ENCODE data around the gene C16orf78. TPM values are rescaled to one million over a fixed set of nuclear protein-coding genes. Genes with fewer than 3 reads are reported as not detected.

The C16orf78 gene
- polyA plus RNA-seq, 1 donor (not counting 4 experiments of a cell fraction or from before 2014, with no cell fraction given): not detected

- no peak overlapping the region for H3K4me2 ChIP-seq (ENCODE audit: control insufficient read depth, extremely low read depth, insufficient read depth, low read depth, low read length)
- no peaks in the 10 kb centered on the region for H3K9me3 ChIP-seq (ENCODE audit: control insufficient read depth, low read depth, low read length)
- no peak overlapping the region for H3K27ac ChIP-seq (ENCODE audit: control insufficient read depth, insufficient read depth, low read length)
- no peaks in the 10 kb centered on the region for H4K20me1 ChIP-seq (ENCODE audit: control insufficient read depth, extremely low read depth, insufficient read depth, low read length)
- H3K9me1 ChIP-seq (ENCODE audit: control insufficient read depth, extremely low read depth, insufficient read depth, low read length): no peaks in the 10 kb centered on the region
- H3K36me3 ChIP-seq (ENCODE audit: control insufficient read depth in 2 of 2, extremely low read depth in 1 of 2, insufficient read depth in 2 of 2, low read length in 2 of 2): no peaks in the 10 kb centered on the region
- H3K27me3 ChIP-seq (ENCODE audit: control insufficient read depth, extremely low read depth, insufficient read depth, low read length): no peaks in the 10 kb centered on the region
- no peak overlapping the region for H2AFZ ChIP-seq (ENCODE audit: control insufficient read depth, low read length)
- DNase-seq (ENCODE audit: low read depth, low spot score): no peak
- no peaks in the 10 kb centered on the region for H3K4me1 ChIP-seq (ENCODE audit: control insufficient read depth, extremely low read depth, insufficient read depth, low read length)
- no peak overlapping the region for H3K4me3 ChIP-seq (ENCODE audit: control insufficient read depth in 2 of 3, extremely low read depth in 1 of 3, insufficient read depth in 2 of 3, low read depth in 1 of 3, low read length in 3 of 3)
- no peaks in the 10 kb centered on the region for H3K79me2 ChIP-seq (ENCODE audit: control insufficient read depth, insufficient read depth, low read length)
- no peak for FAIRE-seq
- TF ChIP-seq CTCF (optimal IDR thresholded peaks at IDR 0.05 in 1 of 3, IDR thresholded peaks at IDR 0.05 in 1 of 3, conservative IDR thresholded peaks at IDR 0.05 in 1 of 3; ENCODE audit: extremely low read depth in 1 of 3, insufficient read depth in 2 of 3, low read length in 3 of 3): no peak
- no peak for TF ChIP-seq EZH2 (IDR thresholded peaks at IDR 0.05; ENCODE audit: low read length)
- dilution Hi-C loops (cut with MboI; ENCODE audit: extremely low pct_ligation_motif_present, low sequenced_read_pairs): no loop called here
- H3K9ac ChIP-seq (ENCODE audit: control insufficient read depth, extremely low read depth, insufficient read depth, low read length): no peak overlapping the region
Measured at GRCh38 chr16:49355933-49356665, 17.5 kb upstream of the C16orf78 start.

GRCh38 chr16:49356728-49357488 lies 16.7 kb upstream of the C16orf78 start:
- Histone ChIP-seq H3K79me2 (ENCODE audit: control insufficient read depth, insufficient read depth, low read length) (no peaks in the 10 kb centered on the region), H3K4me2 (ENCODE audit: control insufficient read depth, extremely low read depth, insufficient read depth, low read depth, low read length) (no peak overlapping the region), H2AFZ (ENCODE audit: control insufficient read depth, low read length) (no peak overlapping the region), H3K9me1 (ENCODE audit: control insufficient read depth, extremely low read depth, insufficient read depth, low read length) (no peaks in the 10 kb centered on the region), H4K20me1 (ENCODE audit: control insufficient read depth, extremely low read depth, insufficient read depth, low read length) (no peaks in the 10 kb centered on the region), H3K4me1 (ENCODE audit: control insufficient read depth, extremely low read depth, insufficient read depth, low read length) (no peaks in the 10 kb centered on the region), H3K9ac (ENCODE audit: control insufficient read depth, extremely low read depth, insufficient read depth, low read length) (no peak overlapping the region), H3K27ac (ENCODE audit: control insufficient read depth, insufficient read depth, low read length) (no peak overlapping the region), H3K36me3 (ENCODE audit: control insufficient read depth in 2 of 2, extremely low read depth in 1 of 2, insufficient read depth in 2 of 2, low read length in 2 of 2) (no peaks in the 10 kb centered on the region), H3K4me3 (ENCODE audit: control insufficient read depth in 2 of 3, extremely low read depth in 1 of 3, insufficient read depth in 2 of 3, low read depth in 1 of 3, low read length in 3 of 3) (no peak overlapping the region), H3K9me3 (ENCODE audit: control insufficient read depth, low read depth, low read length) (no peaks in the 10 kb centered on the region), H3K27me3 (ENCODE audit: control insufficient read depth, extremely low read depth, insufficient read depth, low read length) (no peaks in the 10 kb centered on the region)
- dilution Hi-C loops (cut with MboI; ENCODE audit: extremely low pct_ligation_motif_present, low sequenced_read_pairs): no loop called here
- TF ChIP-seq EZH2 (IDR thresholded peaks at IDR 0.05; ENCODE audit: low read length) (no peak), CTCF (optimal IDR thresholded peaks at IDR 0.05 in 1 of 3, IDR thresholded peaks at IDR 0.05 in 1 of 3, conservative IDR thresholded peaks at IDR 0.05 in 1 of 3; ENCODE audit: extremely low read depth in 1 of 3, insufficient read depth in 2 of 3, low read length in 3 of 3) (no peak)
- no peak for DNase-seq (ENCODE audit: low read depth, low spot score)
- FAIRE-seq: no peak

Measured in keratinocyte (primary cell).